ENCODE results near the gene WNT9A. TPM values are rescaled to one million over a fixed set of nuclear protein-coding genes. Genes with fewer than 3 reads are reported as not detected.

Gene WNT9A
- total and polyA plus RNA-seq, 12 donors, result 0.39 to 27.9 (median 3.8) TPM

- ATAC-seq (peak; percentile 60 to 86 (median 78)), DNase-seq (peak; percentile 73 to 81)
- Histone ChIP-seq H3K9me3 (no peaks in the 10 kb centered on the region), H3K36me3 (no peaks in the 10 kb centered on the region), H3K4me1 (peaks cover 15 to 31% (median 24%) of the 10 kb centered on the region in 9 donors), H3K27ac (peak overlapping the region; percentile 73 to 95 (median 86)), H3K27me3 (peaks cover 0 to 13% (median 0%) of the 10 kb centered on the region in 7 donors), H3K4me3 (peak overlapping the region; percentile 40 to 61 (median 53))
- 2 to 5% methylated on average over 29 to 30 of the region's 30 CpGs for WGBS, 2 donors
- no peak for TF ChIP-seq CTCF (IDR thresholded peaks at IDR 0.05)
- intact Hi-C loops (cut with DNase I), result loop anchor here in 2 of 10 donors (5.0 to 10.0 kb wide), 4 partner anchors 58 to 102 kb away; partner anchors contain the start of gene WNT9A (in 2 of the 2)
These were observed 60.6 kb downstream of the WNT9A start for GRCh38 chr1:227886993-227887696.

- ATAC-seq, result peak in 6 of 8 donors; percentile 1 to 23 (median 6)
- Histone ChIP-seq H3K27ac (peak overlapping the region; percentile 73 to 95 (median 86)), H3K4me1 (peaks cover 15 to 31% (median 24%) of the 10 kb centered on the region in 9 donors), H3K36me3 (no peaks in the 10 kb centered on the region), H3K27me3 (peaks cover 0 to 13% (median 0%) of the 10 kb centered on the region in 7 donors), H3K4me3 (peak overlapping the region; percentile 25 to 61 (median 53)), H3K9me3 (no peaks in the 10 kb centered on the region)
- TF ChIP-seq CTCF (IDR thresholded peaks at IDR 0.05), result no peak
- 13 to 20% methylated on average over 18 of the region's 18 CpGs for WGBS, 2 donors
- intact Hi-C loops (cut with DNase I), result loop anchor here in 2 of 10 donors (5.0 to 10.0 kb wide), 4 partner anchors 58 to 102 kb away; partner anchors contain the start of gene WNT9A (in 2 of the 2)
- DNase-seq, result peak in 1 of 2 donors; percentile 6
These were observed 61.2 kb downstream of the WNT9A start for GRCh38 chr1:227886503-227886961.

GRCh38 chr1:227885648-227886502 lies 61.9 kb downstream of the WNT9A start:
- peak overlapping the region in 4 of 10 donors; percentile 53 to 61 (median 58) for H3K4me3 ChIP-seq
- peak; percentile 73 for DNase-seq
- TF ChIP-seq CTCF (IDR thresholded peaks at IDR 0.05), result no peak
- WGBS, 2 donors, result 44 to 52% methylated on average over 14 of the region's 14 CpGs
- no peaks in the 10 kb centered on the region for H3K9me3 ChIP-seq
- H3K4me1 ChIP-seq, result peaks cover 15 to 31% (median 24%) of the 10 kb centered on the region in 9 donors
- ATAC-seq, result peak in 6 of 8 donors; percentile 36 to 73 (median 54)
- H3K27ac ChIP-seq, result peak overlapping the region; percentile 73 to 95 (median 86)
- intact Hi-C loops (cut with DNase I), result loop anchor here in 2 of 10 donors (5.0 to 10.0 kb wide), 4 partner anchors 59 to 101 kb away; partner anchors contain the start of gene WNT9A (in 2 of the 2)
- H3K27me3 ChIP-seq, result peaks cover 0 to 13% (median 0%) of the 10 kb centered on the region in 7 donors
- H3K36me3 ChIP-seq, result no peaks in the 10 kb centered on the region
